Esophagus squamous epithelium (tissue), 4 donors: ENCODE data around the gene SNTB2.

ENCODE experiments used
- POLR2A ChIP-seq, 4 donors: fragments of 450-650 bp; IDR thresholded peaks; one replicate each; pipeline ENCODE4 v1.6.1; 2017; ENCODE audit warnings: antibody characterized with exemption in 4 of 4, mild to moderate bottlenecking in 4 of 4, moderate library complexity in 3 of 4
- TF ChIP-seq, protein P1 (sequence below), 6 experiments: fragments of 450-650 bp in 4 of 6; fragments of 200-600 bp in 2 of 6; sonication (generic) in 2 of 6; IDR thresholded peaks; one replicate each; pipeline ENCODE4 v1.5.1; 2016 to 2019; ENCODE audit warnings: antibody characterized with exemption in 6 of 6, mild to moderate bottlenecking in 4 of 6, moderate library complexity in 4 of 6

DNA sequence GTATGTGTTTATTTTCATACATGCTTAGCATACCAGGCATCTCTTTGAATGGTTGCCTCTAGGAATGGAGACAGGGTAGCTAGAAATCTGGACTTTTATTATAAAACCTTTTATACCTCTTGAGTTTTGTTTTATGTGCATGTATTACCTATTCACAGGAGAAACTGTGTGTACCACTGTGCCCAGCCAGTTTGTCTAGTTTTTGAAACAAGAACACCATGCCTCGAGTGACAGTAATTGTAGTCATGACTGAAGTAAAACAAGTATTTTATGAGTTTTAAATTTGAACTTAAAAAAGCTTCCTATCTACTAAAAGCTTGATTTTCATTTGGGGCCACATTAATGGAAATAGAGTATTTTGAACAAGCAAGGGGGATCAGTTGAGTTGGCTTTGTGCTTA is 57.4 kb downstream of the SNTB2 start:
- no peak for TF ChIP-seq POLR2A (IDR thresholded peaks at IDR 0.05)
- TF ChIP-seq, protein P1, sequence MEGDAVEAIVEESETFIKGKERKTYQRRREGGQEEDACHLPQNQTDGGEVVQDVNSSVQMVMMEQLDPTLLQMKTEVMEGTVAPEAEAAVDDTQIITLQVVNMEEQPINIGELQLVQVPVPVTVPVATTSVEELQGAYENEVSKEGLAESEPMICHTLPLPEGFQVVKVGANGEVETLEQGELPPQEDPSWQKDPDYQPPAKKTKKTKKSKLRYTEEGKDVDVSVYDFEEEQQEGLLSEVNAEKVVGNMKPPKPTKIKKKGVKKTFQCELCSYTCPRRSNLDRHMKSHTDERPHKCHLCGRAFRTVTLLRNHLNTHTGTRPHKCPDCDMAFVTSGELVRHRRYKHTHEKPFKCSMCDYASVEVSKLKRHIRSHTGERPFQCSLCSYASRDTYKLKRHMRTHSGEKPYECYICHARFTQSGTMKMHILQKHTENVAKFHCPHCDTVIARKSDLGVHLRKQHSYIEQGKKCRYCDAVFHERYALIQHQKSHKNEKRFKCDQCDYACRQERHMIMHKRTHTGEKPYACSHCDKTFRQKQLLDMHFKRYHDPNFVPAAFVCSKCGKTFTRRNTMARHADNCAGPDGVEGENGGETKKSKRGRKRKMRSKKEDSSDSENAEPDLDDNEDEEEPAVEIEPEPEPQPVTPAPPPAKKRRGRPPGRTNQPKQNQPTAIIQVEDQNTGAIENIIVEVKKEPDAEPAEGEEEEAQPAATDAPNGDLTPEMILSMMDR (IDR thresholded peaks at IDR 0.05): no peak
